ENCODE data around the gene MED7.

- no peak for TF ChIP-seq CTCF (IDR thresholded peaks at IDR 0.05)
- TF ChIP-seq POLR2A (IDR thresholded peaks at IDR 0.05): no peak
- TF ChIP-seq POLR2AphosphoS5 (IDR thresholded peaks at IDR 0.05): no peak
- TF ChIP-seq EP300 (IDR thresholded peaks at IDR 0.05): no peak
Observed at GRCh38 chr5:157116483-157116954, 26.1 kb downstream of the MED7 start.

All from sigmoid colon (tissue), 4 donors.